T-helper 1 cell treated with Interleukin-12 subunit alpha and Interleukin-12 subunit beta and Interleukin-4 antibody, amounts not matched to agents 30 ng/mL and 1 ng/mL, for 36 hours (primary cell): ENCODE measurements around the gene STPG2. TPM values are rescaled to one million over a fixed set of nuclear protein-coding genes. Genes with fewer than 3 reads are reported as not detected.
"Not testable (repeated sequence)": the region's sequence is repeated elsewhere in the genome, so short reads cannot be mapped to it uniquely, and the experiment has no call there.

Experiments
- intact Hi-C: fragments of 100-400 bp; cut with micrococcal nuclease; formaldehyde crosslinking; loops from one replicate; pipeline ENCODE4 v1.15.1; 2024
- total RNA-seq: library from RNA; stranded (reverse); gene quantifications from 2 replicates; pipeline ENCODE4 v1.2.3, GENCODE V29; 2022

Gene STPG2
- total RNA-seq, 1 donor from 2014 or later, result 0.12 TPM

DNA sequence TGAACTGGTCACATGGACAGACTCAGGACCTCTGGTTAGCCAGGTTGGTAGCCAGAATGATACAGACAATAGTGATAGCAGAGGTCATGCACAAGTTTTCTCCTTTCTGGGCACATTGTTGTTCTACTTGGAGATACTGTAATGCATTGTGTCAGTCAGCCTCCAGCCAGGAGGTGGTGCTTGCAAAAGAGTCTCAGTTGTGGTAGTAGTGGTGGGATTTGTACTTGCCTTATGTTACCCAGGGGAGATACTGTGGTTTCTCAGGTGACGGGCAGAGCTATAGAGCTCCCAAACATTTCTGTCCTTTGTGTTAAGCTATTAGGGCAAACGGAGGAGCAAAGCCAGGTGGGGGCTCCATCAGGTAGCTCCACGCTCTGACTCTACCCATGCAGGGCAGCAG is 190.5 kb downstream of the STPG2 start:
- intact Hi-C loops, result no loop called here

DNA sequence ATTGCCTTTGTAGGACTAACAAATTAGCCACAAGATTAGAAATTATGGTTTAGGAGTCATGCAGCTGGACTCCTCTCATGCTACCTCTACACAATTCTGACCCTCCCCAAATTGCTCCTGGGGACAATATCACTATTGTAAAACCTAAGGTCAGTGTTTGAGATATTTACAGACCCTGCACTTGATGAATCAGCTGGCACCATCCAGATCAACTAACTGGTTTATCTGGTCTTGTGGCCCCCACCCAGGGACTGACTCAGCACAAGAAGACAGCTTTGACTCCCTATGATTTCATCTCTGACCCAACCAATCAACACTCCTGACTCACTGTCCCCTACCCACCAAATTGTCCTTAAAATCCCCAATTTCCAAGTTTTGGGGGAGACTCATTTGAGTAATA is 192.4 kb downstream of the STPG2 start:
- intact Hi-C loops, result no loop called here

DNA sequence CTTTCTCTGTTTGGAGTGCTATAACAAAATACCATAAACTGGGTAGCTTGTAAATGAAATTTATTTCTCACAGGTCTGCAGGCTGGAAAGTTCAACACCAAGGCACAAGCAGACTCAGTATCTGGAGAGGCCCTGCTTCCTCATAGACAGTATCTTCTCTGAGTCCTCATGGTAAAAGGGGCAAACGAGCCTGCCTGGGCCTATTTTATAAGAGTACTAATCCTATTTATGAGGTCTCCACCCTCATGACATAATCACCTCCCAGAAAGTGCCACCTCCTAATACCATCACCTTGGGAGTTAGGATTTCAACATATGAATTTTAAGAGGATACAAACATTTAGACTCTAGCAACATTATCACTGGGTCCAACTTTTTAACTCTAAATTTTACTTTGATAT is 200.3 kb downstream of the STPG2 start:
- intact Hi-C loops, result no loop called here

DNA sequence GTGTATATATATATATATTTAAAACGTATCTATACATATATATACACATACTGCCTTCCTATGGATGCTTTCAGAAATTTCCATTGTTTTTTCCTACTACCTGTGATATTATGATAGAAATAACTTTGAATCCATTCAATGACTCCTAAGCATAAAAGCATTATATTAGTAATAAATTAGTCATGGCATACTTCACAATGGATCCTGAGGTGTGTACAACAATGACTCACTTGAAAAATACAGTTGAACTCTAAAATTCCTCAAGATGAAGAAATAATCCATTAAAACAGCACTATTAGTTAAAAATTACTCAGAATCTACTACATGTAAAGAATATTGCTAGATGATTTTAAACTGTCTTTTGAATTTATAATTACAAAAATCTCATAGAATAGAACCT is 201.1 kb downstream of the STPG2 start:
- intact Hi-C loops, result no loop called here

DNA sequence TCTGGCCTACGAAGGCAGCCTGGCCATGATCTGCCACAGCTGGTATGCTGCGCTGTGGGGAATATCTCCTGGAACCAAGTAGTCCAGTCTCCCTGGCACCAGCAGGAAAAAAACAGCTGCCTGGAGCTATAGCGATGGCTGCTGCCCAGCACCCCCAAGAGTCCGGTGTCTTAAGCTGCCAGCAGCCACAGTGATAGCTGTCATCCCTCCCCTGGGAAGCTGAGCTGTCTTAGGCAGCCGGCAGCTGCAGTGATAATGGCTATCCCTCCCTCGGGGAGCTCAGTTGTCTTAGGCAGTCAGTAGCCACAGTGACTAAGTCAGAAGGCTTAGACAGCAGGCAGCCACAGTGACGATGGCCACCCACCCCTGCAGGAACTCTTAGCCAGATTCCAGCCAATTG is 205.1 kb downstream of the STPG2 start:
- intact Hi-C loops, result no loop called here

DNA sequence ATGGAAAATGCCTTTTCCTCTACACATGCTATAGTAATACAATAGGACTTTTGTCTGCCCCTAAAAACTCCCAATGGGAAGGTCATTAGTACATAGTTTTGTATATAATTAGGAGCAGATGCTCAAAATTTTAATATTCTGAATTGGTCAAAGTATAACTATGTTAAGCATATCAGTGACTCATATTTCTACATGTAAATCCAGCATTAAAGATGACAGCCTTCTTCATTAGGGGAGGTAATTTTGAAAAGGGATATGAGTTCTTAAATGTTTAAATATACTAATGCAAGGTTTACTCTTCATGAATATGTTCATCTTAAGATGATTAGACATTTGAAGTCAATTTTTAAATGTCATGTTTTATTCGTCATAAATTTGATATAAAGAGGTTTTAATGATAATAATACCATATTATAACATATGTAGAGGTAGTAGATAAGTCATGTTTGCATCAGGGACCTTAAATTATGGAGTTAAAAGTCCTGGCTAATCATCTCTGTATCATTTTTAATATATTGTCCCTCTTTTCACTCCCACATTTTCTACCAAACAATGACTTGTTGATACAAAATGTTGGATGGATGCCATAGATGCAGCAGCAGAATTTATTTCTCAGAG is 218.8 kb downstream of the STPG2 start:
- intact Hi-C loops, result no loop called here

DNA sequence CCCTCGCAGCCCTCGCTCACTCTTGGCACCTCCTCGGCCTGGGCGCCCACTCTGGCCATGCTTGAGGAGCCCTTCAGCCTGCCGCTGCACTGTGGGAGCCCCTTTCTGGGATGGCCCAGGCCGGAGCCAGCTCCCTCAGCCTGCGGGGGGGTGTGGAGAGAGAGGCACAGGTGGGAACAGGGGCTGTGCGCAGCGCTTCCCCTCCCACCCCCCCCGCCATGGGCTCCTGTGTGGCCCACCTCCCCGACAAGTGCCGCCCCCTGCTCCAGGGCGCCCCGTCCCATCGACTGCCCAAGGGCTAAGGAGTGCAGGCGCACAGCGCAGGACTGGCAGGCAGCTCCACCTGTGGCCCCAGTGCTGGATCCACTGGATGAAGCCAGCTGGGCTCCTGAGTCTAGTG is 220.2 kb downstream of the STPG2 start:
- intact Hi-C loops, result no loop called here

DNA sequence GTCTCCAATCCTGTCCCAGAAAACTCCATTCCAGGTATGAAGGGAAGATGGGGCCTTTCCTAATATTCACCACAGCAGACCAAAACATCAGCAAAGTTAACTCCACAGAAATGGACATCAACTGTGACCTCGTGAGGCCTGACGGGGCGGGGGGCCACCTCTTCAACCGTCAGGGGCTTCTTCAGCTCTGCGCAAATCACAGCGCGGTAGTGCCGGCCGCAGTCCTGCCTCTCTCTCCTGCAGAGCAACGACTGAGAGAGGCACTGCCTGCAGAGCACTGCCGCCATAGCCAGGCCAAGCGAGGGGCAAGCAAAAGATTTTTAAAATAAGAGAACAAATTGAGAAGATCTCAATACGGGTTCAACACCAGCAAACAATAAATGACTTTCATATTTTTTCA is 226.2 kb downstream of the STPG2 start:
- intact Hi-C loops, result no loop called here

DNA sequence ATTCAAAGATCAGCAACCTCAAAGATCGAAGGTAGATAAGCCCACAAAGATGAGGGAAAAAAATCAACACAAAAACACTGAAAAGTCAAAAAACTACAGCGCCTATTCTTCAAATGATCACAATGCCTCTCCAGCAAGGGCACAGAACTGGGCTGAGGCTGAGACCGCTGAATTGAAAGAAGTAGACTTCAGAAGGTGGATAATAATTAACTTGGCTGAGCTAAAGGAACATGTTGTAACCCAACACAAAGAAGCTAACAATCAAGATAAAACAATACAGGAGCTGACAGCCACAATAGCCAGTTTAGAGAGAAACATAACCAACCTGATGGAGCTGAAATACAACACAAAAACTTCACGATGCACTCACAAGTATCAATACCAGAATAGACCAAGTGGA is 231.1 kb downstream of the STPG2 start:
- intact Hi-C loops, result no loop called here

DNA sequence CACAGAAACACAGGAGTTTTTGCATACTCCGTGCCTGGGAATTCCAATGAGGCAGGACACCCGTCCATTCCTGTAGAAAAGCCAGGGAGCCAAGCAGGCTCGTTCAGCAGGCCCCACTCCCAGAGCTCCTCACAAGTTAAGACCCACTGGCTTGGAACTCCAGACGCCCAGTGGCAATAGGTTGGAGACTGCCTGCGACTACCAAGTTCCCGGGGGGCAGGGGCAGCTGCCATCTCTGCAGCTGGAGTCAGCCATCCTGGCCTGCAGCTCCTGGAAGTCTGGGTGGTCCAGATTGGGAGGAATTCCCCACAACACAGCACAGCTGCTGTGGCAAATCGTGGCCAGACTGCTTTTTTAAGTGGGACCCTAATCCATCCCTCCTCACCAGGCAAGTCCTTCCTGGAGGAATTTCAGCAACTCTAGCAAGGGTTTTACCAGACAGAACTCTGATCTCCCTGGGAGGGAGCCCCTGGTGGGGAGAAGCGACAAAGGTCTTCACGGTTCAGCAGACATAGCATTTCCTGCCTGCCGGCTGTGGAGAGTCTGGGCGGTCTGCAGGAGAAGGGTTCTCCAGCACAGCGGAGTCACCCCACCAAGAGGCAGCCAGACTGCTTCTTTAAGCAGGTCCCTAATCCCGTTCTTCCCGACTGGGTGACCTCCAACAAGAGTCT is 231.9 kb downstream of the STPG2 start:
- intact Hi-C loops, result no loop called here

DNA sequence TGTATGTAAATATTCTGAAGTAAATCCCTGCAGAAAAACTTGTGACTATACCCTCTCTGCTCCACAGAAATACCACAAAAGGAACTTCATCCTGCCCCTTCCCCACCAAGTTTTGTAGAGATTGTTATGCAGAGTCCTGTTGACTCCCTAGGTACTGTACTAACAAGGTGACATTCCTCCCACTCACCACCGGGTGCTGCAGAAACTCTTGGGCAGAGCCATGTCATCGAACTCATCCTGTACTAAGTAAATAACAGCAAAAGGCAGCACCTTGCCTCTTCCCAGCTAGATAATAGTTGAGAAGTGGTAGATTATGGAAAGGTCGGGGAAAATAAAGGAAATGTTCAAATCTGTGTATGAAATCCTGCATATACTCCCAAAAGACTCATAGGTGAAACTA is 233.3 kb downstream of the STPG2 start:
- intact Hi-C loops, result no loop called here

DNA sequence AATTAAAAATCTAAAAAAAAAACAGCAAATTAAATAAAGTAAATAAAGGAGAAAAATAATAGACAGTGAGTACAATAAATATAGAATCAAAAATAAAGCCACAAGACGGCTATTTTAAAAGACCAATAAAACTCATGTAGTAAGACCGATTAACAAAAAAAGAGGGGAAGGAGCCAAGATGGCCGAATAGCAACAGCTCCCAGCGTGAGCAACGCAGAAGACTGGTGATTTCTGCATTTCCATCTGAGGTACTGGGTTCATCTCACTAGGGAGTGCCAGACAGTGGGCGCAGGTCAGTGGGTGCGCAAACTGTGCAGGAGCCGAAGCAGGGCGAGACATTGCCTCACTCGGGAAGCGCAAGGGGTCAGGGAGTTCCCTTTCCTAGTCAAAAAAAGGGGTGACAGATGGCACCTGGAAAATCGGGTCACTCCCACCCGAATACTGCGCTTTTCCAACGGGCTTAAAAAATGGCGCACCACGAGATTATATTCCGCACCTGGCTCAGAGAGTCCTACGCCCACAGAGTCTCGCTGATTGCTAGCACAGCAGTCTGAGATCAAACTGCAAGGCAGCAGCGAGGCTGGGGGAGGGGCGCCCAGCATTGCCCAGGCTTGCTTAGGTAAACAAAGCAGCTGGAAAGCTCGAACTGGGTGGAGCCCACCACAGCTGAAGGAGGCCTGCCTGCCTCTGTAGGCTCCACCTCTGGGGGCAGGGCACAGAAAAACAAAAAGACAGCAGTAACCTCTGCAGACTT is 239.7 kb downstream of the STPG2 start:
- intact Hi-C loops, result not testable (repeated sequence)

DNA sequence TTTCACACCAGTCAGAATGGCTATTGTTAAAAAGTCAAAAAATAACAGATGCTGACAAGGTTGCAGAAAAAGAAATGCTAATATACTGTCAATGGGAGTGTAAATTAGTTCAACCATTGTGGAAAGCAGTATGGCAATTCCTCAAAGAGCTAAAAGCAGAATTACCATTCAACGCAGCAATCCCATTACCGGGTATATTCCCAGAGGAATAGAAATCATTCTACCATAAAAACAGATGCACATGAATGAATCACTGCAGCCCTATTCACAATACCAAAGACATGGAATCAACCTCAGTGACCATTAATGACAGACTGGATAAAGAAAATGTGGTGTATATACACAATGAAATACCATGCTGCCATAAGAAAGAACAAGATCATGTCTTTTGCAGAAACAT is 243.0 kb downstream of the STPG2 start:
- intact Hi-C loops, result no loop called here

DNA sequence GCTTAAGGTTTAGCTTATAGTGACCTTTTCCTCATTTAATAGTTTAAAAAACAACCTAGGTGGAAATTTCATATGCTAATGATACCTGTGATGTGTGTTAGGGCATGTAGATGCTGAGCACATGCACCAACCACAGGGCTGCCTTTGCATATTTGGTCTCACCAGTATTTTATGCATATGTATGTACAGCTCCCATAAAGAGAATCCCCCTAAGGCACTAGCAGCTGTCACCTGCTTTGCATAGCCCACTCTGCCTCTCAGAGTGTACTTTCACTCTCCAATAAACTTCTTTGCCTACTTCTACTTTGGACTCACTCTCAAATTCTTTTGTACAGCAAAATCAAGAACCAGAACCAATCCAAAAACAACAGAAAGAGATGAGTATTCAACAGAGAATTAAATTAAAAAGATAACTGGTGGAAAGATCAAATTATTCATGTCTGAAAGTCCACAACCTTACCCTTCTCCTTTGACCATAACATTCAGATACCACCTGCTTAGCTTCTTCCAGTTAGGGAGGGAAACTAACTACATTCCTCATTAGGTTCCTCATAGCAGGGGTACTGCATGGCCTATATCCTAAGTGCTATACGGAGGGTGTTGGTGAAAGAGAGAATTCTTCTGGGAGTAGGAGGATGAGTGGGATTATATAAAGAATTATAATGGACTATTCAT is 250.5 kb downstream of the STPG2 start:
- intact Hi-C loops, result no loop called here

DNA sequence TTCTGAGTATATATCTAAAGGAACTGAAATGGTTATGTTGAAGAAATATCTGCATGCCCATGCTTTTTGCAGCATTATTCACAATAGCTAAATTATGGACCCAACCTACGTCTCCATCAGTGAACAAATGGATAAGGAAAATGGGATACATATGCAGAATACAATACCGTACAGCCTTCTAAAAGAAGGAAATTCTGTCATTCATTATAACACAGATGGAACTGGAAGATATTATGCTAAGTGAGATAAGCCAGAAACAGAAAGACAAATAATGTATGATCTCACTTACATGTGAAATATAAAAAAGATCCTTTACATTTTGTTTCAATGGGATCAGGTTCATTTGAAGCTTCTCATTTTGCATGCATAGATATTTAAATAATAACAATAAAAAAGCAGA is 263.3 kb downstream of the STPG2 start:
- intact Hi-C loops, result no loop called here

DNA sequence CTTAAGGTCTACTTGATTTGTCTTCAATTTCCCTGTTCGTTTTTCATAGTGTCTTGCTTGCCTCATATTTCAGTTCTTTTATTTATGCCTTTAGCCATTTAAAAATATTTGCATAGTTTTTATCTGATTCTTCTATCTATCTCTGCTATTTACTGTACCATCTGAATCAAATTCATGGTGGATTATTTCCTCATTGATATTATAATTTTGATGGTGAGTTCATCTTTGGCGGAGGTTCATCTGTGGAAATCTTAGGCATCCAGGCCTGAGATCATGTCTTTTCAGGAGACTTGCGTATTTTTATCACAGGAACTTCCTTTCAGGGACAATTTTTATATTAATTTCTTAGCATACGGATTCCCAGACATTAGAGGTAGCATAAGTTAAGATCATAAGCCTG is 275.2 kb downstream of the STPG2 start:
- intact Hi-C loops, result no loop called here

DNA sequence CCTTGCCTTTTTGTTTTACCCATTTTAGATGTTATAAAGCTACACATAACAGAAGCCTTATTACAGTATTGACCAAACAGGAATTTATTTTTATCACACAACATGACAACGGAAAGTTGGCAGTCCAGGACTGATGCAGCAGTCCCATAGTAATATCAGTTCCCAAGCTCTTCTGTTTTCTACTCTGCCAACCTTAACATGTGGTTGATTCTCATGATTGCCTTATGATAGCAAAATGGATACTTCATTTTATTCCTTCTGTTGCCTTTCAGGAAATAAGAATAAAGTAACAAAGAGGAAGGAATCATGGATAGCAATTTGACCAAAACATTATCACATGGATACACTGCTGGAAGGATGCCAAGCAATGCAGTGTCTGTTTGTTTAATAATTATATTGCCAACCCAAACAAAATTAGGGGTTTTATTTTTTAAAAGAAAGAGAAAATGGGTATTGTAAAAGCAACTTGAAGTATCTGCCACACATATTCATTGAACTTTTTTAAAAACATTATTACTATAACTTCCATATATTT is 275.7 kb downstream of the STPG2 start:
- intact Hi-C loops, result no loop called here

DNA sequence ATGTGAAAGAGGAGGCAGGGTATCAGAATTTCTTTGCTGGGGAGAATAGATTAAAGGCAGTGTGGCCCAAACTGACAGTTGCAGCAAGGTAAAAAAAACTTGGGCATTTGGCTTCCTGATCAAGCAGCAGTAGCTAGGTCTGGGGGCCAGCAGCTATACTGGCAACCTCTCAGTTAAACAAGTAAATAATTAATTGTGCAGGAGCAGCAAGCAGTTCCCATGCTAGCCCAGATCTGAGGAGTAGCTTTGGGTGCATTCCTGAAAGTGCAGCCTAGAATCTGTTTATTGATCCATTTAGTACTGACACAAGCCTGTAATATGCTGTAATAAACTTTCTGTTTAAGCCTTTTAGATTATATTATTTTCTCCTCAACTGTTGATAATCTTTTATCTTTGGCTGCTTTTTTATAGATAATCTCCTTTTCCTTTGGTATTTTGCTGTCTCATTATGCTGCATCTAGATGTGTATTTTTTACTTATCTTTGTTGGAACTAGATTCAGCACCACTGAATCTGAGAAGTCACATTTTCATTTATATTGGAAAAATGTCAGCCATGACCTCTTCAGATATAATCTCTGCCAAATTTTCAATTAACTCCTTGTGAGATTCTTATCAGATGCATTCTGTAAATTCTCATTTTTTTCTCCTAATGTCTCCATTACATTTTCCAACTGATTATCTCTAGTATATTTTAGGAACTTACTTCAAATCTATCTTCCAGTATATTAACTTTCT is 276.3 kb downstream of the STPG2 start:
- intact Hi-C loops, result no loop called here

DNA sequence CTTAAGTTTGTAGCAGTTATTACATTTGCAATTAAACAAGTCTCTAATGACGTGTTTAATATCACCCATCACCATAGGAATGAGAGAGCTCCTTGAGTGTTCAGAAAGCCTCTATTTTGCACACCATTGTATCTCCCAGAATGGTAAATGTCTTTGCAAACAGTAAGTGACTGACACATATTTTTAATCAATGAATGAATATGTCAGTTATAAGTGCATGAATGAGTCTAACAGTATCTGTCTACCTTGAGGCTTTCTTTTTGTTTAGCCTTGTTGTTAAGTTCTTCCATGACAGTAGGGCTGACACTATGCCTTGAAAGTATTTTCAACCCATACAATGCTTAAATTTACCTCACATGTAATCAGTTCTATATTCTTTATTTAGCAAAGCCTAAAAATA is 292.2 kb downstream of the STPG2 start:
- intact Hi-C loops, result no loop called here

DNA sequence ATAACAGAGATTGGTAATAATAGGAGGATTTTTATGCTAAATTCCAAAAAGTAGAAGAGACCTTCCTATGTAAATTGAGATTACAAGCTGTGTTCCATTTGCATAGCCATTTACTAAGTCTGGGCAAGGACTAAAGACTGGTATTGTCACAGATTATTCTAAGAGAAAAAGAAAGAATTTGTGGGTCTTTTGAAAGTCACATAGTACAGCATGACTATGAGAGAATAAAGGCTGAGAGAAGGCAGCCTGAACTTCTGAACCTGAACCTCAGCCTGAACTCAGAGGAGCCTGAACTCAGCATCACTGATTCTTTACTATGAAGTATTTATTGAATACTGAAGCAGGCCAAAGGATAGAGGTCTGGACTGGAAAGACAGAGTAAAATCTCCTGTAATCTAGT is 297.5 kb downstream of the STPG2 start:
- intact Hi-C loops, result no loop called here

DNA sequence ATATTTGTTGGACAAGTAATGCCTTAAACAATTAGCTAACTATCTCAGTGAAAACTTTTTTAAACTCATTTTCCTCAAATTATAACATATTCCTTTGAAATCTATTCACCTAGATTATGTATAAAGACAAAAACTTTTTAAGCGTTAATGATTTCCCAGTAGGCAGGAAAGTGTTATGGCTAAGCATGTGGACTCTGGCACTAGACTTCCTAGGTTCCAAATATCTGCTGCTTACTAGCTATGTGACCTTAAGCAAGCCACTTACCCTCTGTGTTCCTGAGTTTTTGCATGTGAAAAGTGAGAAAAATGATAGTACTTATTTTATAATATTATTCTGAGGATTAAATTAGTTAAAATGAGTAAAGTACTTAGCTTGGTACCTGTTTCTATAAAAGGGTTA is 301.8 kb downstream of the STPG2 start:
- intact Hi-C loops, result no loop called here
